ENCODE data around the gene OGA.
A peak's percentile ranks its signal among the peaks of the same experiment; 100 is the strongest.

The OGA gene

DNA sequence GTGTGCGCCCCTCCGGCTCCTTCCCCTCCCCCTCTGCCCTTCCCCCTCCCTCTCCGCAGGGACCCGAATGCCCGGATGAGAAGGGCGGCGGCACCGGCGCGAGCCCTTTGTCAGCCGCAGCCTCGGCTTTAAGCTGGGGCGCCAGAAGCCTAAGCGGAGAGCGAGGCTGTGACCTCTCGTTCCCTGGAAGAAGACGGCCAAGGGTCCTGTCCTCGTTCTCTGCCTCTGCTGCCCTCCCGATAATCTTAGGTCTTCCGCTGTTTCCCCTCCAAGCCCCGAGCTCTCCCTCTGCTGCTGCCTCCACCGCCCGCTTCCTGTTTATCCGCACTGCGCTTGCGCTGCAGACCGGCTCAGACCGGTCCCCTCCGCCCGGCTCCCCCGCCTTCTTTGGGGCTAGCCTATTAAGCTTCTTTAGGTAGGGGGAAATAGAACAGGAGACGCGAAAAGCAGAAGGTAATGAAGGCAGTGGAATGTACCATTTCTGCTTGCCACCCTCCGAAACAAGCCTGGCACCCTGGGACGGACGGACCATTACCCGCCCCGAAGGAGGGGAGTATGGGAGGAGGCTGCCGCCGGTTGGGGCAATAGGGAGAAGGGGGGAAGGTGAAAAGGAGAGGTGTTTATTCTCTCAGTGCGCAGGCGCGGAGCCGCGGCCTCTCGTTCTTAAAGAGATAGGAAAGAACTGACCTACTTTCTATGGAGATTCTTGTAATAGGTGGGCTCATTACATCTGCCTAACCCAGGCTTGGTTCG lies at the start of gene OGA:
Gene OGA, minus strand, starts transcription at position 326 of the 753 bp plus-strand sequence. CDS start 422 bp downstream, outside the sequence.
- peak; percentile 95 for DNase-seq

GRCh38 chr10:101867931-101868330 lies 49.7 kb upstream of the OGA start:
- DNase-seq = no peak

DNA sequence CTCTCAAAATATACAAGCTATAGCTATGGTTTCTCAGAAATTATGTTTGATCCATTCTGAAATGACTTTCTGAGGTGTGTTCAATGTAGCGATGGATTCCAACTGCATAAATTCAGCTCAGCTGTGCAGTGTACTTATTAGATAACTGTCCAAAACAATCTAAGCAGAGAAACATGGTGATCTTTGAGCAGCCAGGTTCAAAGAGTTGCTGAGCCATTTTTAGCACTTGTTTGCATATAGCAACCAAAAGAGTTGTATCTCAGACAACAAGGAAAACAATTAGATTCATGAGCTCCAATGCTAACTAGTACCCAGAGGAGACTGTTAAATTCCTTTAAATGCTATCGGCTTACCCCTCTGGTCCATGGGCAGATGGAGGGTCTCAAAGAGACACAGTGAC lies 41.3 kb upstream of the OGA start:
- DNase-seq = no peak

DNA sequence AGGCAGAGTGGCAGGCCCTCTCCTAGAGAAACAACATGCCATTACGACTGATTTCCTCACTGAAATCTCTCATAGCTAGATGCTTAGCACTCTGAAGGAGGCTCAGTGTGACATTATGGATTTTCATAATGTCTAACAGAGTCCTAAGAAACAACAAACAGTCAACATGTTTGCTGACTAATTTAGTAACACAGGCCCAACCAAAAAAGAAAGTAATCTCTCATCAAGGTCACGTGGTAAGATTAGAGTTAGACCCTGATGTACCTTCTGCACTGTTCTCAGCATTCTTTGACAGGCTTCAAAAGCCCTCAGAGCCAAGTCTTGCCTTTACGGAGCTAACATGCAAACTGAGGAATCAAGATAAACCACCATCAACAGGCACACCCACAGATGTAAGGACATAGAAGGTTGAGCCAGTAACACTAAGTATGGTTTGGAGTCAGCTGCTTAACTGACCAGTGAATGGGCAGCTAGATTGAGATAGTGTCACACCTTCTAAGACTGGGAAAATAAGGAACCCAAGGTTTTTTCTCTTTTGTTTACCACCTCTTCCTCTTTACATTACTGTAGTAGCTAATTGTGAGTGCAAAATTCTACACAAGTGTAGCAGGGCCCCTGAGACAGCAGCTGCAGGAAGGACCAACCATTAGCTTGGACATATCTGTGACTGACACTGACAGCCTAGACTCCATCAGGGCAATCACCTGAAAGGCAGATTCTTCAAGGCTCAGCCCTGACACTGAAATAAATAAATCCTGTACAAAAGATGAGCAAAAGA lies 40.7 kb upstream of the OGA start:
- no peak for DNase-seq

GRCh38 chr10:101857802-101858476 lies 39.7 kb upstream of the OGA start:
- DNase-seq = no peak

DNA sequence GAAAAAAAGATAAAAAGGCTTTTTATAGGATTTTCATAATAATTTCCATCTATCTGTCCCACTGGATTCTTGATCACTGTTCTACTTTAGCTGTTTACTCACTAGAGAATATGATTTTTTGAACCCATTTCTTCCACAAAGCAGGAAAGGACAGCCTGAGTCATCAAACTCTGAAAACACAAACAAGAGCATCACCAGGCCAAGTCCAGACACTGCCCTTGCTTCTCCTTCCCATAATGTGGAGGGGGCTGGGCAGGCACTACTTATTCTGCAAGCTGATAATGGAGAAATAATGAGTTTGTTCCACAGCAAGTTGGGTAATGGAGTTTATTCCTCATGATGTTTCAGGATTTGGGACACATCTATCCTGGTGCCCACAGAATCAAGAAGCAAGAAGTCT lies 38.4 kb upstream of the OGA start:
- DNase-seq = no peak

GRCh38 chr10:101851411-101852116 lies 33.3 kb upstream of the OGA start:
- no peak for DNase-seq

GRCh38 chr10:101850749-101851148 lies 32.5 kb upstream of the OGA start:
- no peak for DNase-seq

DNA sequence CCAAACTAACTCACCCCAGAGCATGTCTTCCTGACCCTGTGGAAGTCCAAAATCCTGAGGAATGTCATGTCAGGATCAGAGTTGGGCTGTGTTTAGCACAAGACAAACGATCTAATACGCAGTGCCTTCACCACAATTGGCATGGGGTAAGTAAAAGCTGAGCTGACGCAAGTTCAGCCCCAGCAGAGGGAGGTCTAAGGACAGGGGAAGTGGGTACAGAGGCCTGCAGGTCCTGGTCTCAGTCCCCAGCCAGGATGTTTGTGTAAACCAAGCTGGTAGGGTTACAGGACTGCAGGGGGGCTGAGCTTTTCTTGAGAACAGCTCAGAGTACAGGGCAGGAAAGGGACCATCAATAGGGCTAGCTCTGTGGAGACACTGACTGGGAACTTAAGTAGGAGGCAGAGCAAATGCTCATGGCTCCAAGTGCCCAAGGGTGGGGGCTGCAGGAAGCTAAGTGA lies 30.7 kb upstream of the OGA start:
- no peak for DNase-seq

- DNase-seq = no peak
These were observed 30.2 kb upstream of the OGA start for GRCh38 chr10:101848408-101848807.

GRCh38 chr10:101845893-101846292 lies 27.6 kb upstream of the OGA start:
- no peak for DNase-seq

GRCh38 chr10:101843032-101844021 lies 25.1 kb upstream of the OGA start, which contains the start of gene KCNIP2:
Gene KCNIP2 (minus strand): TSS chr10:101843800. CDS start chr10:101843568, 232 bp downstream.
- DNase-seq = peak; percentile 40

DNA sequence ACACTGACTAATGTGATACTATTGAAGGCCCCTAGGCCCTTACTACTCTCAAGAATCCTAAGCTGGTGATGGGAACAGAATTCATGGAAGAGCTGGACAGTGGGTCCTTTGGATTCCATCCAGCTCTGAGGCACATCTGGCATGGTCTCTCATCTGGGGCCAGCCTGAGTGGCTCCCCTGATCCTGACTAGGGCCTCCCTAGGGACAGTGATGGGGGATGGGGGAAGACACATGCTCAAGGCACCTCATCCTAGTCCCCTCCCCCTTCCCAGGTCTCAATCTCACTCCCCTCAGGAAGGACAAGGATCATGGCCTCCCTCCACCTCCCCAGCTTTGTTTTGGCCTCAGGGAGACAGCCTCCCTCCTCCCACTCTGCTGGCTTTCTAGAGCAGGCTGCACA lies 23.6 kb upstream of the OGA start:
- DNase-seq = no peak

DNA sequence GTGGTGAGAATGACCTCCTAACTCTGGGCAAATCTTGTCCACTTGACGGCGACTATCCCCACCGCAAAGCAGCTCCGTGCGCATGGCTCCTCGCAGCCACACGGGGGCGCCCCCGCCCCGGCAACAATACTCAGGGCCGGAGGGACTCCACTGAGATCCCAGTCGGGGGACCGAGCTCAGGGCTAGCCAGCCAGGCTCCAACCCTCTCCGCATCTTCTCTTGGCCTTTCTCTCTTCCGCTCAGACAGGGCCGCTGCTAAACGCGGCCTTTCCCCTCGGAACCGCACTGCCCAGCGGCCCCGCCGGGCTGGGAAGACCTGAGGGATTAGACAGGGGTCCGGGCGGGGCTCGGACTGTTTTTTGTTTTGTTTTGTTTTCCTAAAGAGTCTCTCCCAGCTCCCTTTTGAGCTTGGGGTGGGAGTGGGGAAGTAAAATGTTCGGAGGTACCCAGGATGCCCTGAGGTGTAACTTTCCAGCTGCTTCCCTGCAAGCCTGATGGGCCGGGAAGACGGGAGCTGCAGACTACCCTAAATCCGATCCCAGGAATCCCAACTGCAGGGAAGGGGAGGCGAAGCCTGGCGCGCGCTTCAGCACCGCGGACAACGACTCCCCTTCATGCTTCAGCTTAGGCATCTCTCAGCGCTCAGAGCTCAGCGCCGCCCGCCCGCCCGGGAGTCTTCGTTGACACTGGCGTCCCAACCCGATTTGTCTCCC lies 22.7 kb upstream of the OGA start:
- peak; percentile 78 for DNase-seq

DNA sequence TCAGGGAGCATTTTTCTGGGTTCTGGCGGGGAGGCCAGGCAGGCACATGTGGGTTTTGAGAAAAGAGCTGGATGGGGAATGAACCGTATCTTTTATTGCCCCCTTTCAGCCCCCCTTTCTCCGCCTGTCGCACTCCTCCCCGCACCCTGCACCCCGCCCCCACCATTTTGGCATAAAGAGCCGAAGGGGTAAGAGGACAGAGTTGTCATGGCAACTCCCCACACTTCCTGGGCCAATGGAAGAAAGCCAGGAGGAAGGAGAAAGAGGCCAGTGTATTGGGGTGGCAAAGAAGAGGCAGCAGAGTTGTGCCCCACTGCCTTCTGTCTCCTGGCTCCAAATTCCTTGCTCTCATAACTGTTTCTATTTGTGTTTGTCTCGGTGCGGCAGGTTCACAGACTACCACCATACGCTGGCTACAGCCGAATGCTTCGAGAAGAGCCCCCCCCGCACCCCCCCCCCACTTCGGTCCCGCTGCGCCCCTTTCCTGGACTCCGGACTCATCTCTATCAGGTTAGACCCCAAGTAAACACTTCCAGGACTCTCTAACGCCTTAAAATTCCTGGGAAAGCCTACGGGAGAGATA lies 21.9 kb upstream of the OGA start:
- DNase-seq = peak; percentile 23

DNA sequence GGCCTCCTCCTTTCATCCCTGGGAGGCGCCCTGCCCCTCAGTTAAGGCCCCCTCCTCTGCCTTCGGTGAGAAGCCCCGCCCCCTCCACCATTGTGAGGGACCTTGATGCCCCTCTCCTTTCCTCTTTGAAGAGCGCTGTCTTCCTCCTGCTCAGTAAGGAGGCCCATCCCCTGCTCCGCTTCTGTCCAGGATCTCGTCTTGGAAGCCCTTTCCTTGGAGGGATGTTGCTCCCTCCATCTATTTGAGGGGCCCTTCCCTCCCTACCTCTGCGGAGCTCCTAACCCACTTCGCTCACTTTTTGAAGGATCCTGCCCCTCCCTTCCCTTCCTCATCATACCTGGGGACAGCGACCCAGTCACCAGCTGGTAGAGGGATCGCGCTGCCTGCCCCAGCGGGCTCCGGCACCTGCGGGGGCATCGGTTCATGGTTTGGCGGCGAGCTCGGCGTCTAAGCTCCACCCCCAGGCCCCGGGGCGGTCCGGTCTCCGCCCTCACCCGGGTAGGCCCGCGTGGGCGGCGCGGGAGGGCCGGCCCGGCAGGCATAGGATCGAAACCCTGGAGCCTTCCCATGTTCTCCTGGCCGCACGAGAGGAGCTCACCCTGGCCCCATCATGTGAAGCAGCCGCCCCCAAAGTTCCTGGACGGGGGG lies 21.3 kb upstream of the OGA start:
- DNase-seq = peak; percentile 34

DNA sequence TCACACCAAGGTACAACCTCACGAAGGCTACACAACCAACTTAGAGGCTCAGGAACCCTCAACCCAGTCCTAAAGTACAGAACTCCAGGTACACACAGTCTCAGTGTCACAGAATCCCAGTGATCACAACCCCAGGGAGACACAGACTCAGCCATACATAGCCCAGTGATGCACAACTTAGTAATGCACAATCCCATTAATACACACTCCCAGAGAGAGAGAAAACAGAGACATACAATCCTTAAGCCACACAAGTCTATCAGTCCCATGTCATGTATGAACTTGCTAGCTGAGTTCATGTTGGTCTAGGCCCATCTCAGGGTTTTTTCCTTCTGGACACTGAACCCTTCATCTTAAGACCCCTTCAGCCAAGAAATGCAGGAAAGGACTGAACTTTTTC lies 20.8 kb upstream of the OGA start:
- DNase-seq = no peak

- no peak for DNase-seq
These were observed 20.2 kb upstream of the OGA start for GRCh38 chr10:101838416-101838970.

- no peak for DNase-seq
These were observed 19.5 kb upstream of the OGA start for GRCh38 chr10:101837748-101838147.

DNA sequence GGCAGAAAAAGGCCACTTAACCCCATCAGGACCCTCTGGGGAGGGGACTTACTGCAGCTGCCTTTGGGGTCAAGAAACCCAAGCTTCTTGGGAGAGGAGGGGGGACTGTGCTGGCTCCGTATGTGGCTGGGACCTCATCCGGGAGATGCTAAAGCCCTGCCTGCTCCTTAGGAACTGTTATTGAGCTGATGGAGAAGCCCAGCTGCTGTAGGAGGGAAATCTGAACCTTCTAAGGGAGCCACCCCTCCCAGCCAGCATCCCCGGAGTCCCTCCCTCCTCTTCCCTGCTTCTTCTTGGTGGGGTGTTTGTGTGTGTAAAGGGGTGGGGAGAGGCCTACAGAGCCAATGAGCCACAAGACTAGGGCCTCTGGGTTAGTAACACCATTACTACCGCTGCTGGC lies 17.1 kb upstream of the OGA start:
- DNase-seq = no peak
